ENCODE results near the gene RRP36.

The RRP36 gene

DNA sequence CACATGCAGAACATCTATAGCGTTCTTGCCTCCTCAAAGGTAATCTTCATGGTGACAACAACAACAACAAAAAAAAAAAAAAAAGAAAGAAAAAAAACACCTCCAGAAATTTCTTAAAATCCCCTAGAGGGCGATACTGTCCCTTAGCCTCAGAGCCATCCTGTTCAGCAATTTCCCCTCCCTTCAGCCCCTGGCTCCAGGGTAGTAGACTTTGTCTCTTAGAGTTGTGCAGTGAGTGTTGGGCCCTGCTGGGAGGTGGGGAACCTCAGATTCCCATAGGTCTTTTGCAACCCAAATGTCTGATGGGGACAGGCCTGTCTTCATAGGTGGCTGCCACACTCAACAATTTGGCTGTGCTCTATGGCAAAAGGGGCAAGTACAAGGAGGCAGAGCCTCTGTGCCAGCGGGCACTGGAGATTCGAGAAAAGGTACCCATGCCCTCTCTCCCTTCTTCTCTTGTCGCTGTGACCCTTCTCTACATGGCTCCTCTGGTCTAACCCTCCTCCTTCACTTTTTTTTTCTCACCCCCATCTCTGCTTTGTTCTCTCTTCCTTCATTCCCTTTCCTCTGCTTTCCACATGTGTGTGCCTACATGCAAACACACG is 48.7 kb downstream of the RRP36 start:
- no peaks in the 10 kb centered on the region for H3K9me3 ChIP-seq (ENCODE audit: control insufficient read depth, insufficient read depth, low read depth, low read length)
- POLR2A ChIA-PET = interaction anchor here (0.7 kb wide), 2 partner anchors 11 to 198 kb away, joined by 4 read pairs; partner anchors contain the start of genes KLC4 and MRPL2
- H3K27ac ChIP-seq (ENCODE audit: extremely low read depth, low read depth, low read length) = no peak overlapping the region
- no peaks in the 10 kb centered on the region for H3K4me1 ChIP-seq (ENCODE audit: control insufficient read depth, insufficient read depth, low read length)
- CTCF ChIA-PET = interaction anchor here (0.6 to 7.6 kb wide), 20 partner anchors 9 to 1326 kb away, joined by 3 to 83 read pairs (median 4); partner anchors contain the start of genes KLC4 and MRPL2
- no peak overlapping the region for H3K4me3 ChIP-seq (ENCODE audit: low read depth, low read length)
- H3K36me3 ChIP-seq (ENCODE audit: control insufficient read depth in 2 of 2, insufficient read depth in 1 of 2, low read length in 2 of 2) = peaks cover 3 to 56% of the 10 kb centered on the region in 2 experiments; a peak in 2 of 3 replicates
- TF ChIP-seq ZBTB7A (tag by site-specific recombination; IDR thresholded peaks at IDR 0.05; ENCODE audit: low read depth) (no peak), SP7 (tag by site-specific recombination; IDR thresholded peaks at IDR 0.05) (0 out of 2 replicates have a peak, but pooled peaks have one; percentile 18), ZNF202 (tag by site-specific recombination; IDR thresholded peaks at IDR 0.05; ENCODE audit: borderline replicate concordance) (no peak), HOXA7 (CRISPR knock-in tag; IDR thresholded peaks at IDR 0.05; ENCODE audit: borderline replicate concordance) (no peak), ZNF785 (tag by site-specific recombination; IDR thresholded peaks at IDR 0.05) (no peak), ZNF140 (tag by site-specific recombination; IDR thresholded peaks at IDR 0.05) (peak; percentile 36; the same call in 1 of the 2 replicates), ZNF473 (tag by site-specific recombination; IDR thresholded peaks at IDR 0.05) (no peak), ZXDB (tag by site-specific recombination; IDR thresholded peaks at IDR 0.05) (0 out of 2 replicates have a peak, but pooled peaks have one; percentile 16), ZNF221 (tag by site-specific recombination; IDR thresholded peaks at IDR 0.05; ENCODE audit: borderline replicate concordance) (no peak), ZBTB20 (tag by site-specific recombination; IDR thresholded peaks at IDR 0.05) (no peak), OVOL3 (tag by site-specific recombination; IDR thresholded peaks at IDR 0.05) (no peak), MYNN (tag by site-specific recombination; IDR thresholded peaks at IDR 0.05; ENCODE audit: borderline replicate concordance) (no peak), ZNF404 (tag by site-specific recombination; IDR thresholded peaks at IDR 0.05) (no peak), ZNF366 (tag by site-specific recombination; conservative IDR thresholded peaks at IDR 0.05) (no peak), ZBTB21 (tag by site-specific recombination; IDR thresholded peaks at IDR 0.05) (no peak), ZNF654 (tag by site-specific recombination; IDR thresholded peaks at IDR 0.05; ENCODE audit: low read depth) (peak; percentile 71), ZNF155 (tag by site-specific recombination; IDR thresholded peaks at IDR 0.05) (no peak)
- TF ChIP-seq, protein P1, sequence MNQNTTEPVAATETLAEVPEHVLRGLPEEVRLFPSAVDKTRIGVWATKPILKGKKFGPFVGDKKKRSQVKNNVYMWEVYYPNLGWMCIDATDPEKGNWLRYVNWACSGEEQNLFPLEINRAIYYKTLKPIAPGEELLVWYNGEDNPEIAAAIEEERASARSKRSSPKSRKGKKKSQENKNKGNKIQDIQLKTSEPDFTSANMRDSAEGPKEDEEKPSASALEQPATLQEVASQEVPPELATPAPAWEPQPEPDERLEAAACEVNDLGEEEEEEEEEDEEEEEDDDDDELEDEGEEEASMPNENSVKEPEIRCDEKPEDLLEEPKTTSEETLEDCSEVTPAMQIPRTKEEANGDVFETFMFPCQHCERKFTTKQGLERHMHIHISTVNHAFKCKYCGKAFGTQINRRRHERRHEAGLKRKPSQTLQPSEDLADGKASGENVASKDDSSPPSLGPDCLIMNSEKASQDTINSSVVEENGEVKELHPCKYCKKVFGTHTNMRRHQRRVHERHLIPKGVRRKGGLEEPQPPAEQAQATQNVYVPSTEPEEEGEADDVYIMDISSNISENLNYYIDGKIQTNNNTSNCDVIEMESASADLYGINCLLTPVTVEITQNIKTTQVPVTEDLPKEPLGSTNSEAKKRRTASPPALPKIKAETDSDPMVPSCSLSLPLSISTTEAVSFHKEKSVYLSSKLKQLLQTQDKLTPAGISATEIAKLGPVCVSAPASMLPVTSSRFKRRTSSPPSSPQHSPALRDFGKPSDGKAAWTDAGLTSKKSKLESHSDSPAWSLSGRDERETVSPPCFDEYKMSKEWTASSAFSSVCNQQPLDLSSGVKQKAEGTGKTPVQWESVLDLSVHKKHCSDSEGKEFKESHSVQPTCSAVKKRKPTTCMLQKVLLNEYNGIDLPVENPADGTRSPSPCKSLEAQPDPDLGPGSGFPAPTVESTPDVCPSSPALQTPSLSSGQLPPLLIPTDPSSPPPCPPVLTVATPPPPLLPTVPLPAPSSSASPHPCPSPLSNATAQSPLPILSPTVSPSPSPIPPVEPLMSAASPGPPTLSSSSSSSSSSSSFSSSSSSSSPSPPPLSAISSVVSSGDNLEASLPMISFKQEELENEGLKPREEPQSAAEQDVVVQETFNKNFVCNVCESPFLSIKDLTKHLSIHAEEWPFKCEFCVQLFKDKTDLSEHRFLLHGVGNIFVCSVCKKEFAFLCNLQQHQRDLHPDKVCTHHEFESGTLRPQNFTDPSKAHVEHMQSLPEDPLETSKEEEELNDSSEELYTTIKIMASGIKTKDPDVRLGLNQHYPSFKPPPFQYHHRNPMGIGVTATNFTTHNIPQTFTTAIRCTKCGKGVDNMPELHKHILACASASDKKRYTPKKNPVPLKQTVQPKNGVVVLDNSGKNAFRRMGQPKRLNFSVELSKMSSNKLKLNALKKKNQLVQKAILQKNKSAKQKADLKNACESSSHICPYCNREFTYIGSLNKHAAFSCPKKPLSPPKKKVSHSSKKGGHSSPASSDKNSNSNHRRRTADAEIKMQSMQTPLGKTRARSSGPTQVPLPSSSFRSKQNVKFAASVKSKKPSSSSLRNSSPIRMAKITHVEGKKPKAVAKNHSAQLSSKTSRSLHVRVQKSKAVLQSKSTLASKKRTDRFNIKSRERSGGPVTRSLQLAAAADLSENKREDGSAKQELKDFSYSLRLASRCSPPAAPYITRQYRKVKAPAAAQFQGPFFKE (tag by site-specific recombination; IDR thresholded peaks at IDR 0.05; ENCODE audit: borderline replicate concordance) = no peak
- TF ChIP-seq, protein P2, sequence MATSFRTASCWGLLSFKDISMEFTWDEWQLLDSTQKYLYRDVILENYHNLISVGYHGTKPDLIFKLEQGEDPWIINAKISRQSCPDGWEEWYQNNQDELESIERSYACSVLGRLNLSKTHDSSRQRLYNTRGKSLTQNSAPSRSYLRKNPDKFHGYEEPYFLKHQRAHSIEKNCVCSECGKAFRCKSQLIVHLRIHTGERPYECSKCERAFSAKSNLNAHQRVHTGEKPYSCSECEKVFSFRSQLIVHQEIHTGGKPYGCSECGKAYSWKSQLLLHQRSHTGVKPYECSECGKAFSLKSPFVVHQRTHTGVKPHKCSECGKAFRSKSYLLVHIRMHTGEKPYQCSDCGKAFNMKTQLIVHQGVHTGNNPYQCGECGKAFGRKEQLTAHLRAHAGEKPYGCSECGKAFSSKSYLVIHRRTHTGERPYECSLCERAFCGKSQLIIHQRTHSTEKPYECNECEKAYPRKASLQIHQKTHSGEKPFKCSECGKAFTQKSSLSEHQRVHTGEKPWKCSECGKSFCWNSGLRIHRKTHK (tag by site-specific recombination; IDR thresholded peaks at IDR 0.05) = no peak
- TF ChIP-seq, protein P3, sequence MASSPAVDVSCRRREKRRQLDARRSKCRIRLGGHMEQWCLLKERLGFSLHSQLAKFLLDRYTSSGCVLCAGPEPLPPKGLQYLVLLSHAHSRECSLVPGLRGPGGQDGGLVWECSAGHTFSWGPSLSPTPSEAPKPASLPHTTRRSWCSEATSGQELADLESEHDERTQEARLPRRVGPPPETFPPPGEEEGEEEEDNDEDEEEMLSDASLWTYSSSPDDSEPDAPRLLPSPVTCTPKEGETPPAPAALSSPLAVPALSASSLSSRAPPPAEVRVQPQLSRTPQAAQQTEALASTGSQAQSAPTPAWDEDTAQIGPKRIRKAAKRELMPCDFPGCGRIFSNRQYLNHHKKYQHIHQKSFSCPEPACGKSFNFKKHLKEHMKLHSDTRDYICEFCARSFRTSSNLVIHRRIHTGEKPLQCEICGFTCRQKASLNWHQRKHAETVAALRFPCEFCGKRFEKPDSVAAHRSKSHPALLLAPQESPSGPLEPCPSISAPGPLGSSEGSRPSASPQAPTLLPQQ (tag by site-specific recombination; IDR thresholded peaks at IDR 0.05) = no peak
- TF ChIP-seq, protein P4, sequence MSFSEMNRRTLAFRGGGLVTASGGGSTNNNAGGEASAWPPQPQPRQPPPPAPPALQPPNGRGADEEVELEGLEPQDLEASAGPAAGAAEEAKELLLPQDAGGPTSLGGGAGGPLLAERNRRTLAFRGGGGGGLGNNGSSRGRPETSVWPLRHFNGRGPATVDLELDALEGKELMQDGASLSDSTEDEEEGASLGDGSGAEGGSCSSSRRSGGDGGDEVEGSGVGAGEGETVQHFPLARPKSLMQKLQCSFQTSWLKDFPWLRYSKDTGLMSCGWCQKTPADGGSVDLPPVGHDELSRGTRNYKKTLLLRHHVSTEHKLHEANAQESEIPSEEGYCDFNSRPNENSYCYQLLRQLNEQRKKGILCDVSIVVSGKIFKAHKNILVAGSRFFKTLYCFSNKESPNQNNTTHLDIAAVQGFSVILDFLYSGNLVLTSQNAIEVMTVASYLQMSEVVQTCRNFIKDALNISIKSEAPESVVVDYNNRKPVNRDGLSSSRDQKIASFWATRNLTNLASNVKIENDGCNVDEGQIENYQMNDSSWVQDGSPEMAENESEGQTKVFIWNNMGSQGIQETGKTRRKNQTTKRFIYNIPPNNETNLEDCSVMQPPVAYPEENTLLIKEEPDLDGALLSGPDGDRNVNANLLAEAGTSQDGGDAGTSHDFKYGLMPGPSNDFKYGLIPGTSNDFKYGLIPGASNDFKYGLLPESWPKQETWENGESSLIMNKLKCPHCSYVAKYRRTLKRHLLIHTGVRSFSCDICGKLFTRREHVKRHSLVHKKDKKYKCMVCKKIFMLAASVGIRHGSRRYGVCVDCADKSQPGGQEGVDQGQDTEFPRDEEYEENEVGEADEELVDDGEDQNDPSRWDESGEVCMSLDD (tag by site-specific recombination; IDR thresholded peaks at IDR 0.05) = no peak
- TF ChIP-seq, protein P5, sequence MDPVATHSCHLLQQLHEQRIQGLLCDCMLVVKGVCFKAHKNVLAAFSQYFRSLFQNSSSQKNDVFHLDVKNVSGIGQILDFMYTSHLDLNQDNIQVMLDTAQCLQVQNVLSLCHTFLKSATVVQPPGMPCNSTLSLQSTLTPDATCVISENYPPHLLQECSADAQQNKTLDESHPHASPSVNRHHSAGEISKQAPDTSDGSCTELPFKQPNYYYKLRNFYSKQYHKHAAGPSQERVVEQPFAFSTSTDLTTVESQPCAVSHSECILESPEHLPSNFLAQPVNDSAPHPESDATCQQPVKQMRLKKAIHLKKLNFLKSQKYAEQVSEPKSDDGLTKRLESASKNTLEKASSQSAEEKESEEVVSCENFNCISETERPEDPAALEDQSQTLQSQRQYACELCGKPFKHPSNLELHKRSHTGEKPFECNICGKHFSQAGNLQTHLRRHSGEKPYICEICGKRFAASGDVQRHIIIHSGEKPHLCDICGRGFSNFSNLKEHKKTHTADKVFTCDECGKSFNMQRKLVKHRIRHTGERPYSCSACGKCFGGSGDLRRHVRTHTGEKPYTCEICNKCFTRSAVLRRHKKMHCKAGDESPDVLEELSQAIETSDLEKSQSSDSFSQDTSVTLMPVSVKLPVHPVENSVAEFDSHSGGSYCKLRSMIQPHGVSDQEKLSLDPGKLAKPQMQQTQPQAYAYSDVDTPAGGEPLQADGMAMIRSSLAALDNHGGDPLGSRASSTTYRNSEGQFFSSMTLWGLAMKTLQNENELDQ (tag by site-specific recombination; IDR thresholded peaks at IDR 0.05; ENCODE audit: low read depth) = no peak
